BLaER1 (cell line): ENCODE data around the gene AK9.
"Not testable (repeated sequence)": the region's sequence is repeated elsewhere in the genome, so short reads cannot be mapped to it uniquely, and the experiment has no call there.

Source experiments
- H3K27ac ChIP-seq: shearing (Covaris generic); formaldehyde crosslinking; 2 replicates; pipeline ENCODE4 v1.8.1; 2022
- H3K27me3 ChIP-seq: shearing (Covaris generic); formaldehyde crosslinking; 2 replicates; pipeline ENCODE4 v1.8.1; 2022
- H3K36me3 ChIP-seq: shearing (Covaris generic); formaldehyde crosslinking; 2 replicates; pipeline ENCODE4 v1.8.1; 2022
- H3K4me1 ChIP-seq: shearing (Covaris generic); formaldehyde crosslinking; 2 replicates; pipeline ENCODE4 v1.8.1; 2022
- H3K4me2 ChIP-seq: shearing (Covaris generic); formaldehyde crosslinking; 2 replicates; pipeline ENCODE4 v1.8.1; 2022
- H3K4me3 ChIP-seq: shearing (Covaris generic); formaldehyde crosslinking; 2 replicates; pipeline ENCODE4 v1.8.1; 2022
- H3K9ac ChIP-seq: shearing (Covaris generic); formaldehyde crosslinking; 2 replicates; pipeline ENCODE4 v1.8.1; 2022
- H3K9me3 ChIP-seq: shearing (Covaris generic); formaldehyde crosslinking; 2 replicates; pipeline ENCODE4 v1.8.1; 2022
- H4K20me1 ChIP-seq: shearing (Covaris generic); formaldehyde crosslinking; 2 replicates; pipeline ENCODE4 v1.8.1; 2022
- Cebpa-rat ChIP-seq: shearing (Covaris generic); IDR thresholded peaks from 2 replicates; pipeline ENCODE4 v1.8.1; 2022

Gene AK9

GRCh38 chr6:109690737-109691621 lies at the start of gene AK9, which contains the start of gene FIG4:
TSS of gene AK9 (minus strand) at chr6:109691202. CDS start at chr6:109675745, 15,457 bp downstream.
TSS of gene FIG4 (plus strand) at chr6:109691296. CDS start at chr6:109691436, 140 bp downstream.
- peak within 1 kb of the TSS; percentile 71 for H3K27ac ChIP-seq
- no peaks in the 10 kb centered on the region for H3K27me3 ChIP-seq
- H3K4me2 ChIP-seq = peak within 1 kb of the TSS; percentile 92
- no peak for TF ChIP-seq Cebpa-rat
- H4K20me1 ChIP-seq = no peaks in the 10 kb centered on the region
- peaks cover 5% of the 10 kb centered on the region; the same call in 1 of the 2 replicates for H3K36me3 ChIP-seq
- no peaks in the 10 kb centered on the region for H3K9me3 ChIP-seq
- peak within 1 kb of the TSS; percentile 78 for H3K9ac ChIP-seq
- peak within 1 kb of the TSS; percentile 78 for H3K4me3 ChIP-seq
- H3K4me1 ChIP-seq = peaks cover 34% of the 10 kb centered on the region

GRCh38 chr6:109740787-109741186 lies 49.8 kb upstream of the AK9 start:
- no peak overlapping the region for H3K4me2 ChIP-seq
- H3K4me3 ChIP-seq = no peak overlapping the region
- H4K20me1 ChIP-seq = no peaks in the 10 kb centered on the region
- peaks cover 13% of the 10 kb centered on the region; the same call in 1 of the 2 replicates for H3K36me3 ChIP-seq
- no peaks in the 10 kb centered on the region for H3K9me3 ChIP-seq
- H3K27ac ChIP-seq = no peak overlapping the region
- no peak overlapping the region for H3K9ac ChIP-seq
- H3K27me3 ChIP-seq = no peaks in the 10 kb centered on the region
- H3K4me1 ChIP-seq = no peaks in the 10 kb centered on the region
- TF ChIP-seq Cebpa-rat = no peak

GRCh38 chr6:109739686-109740085 lies 48.7 kb upstream of the AK9 start:
- H3K4me3 ChIP-seq = no peak overlapping the region
- peaks cover 22% of the 10 kb centered on the region; the same call in 1 of the 2 replicates for H3K36me3 ChIP-seq
- no peak overlapping the region for H3K9ac ChIP-seq
- TF ChIP-seq Cebpa-rat = no peak
- H3K9me3 ChIP-seq = no peaks in the 10 kb centered on the region
- no peaks in the 10 kb centered on the region for H3K4me1 ChIP-seq
- H3K4me2 ChIP-seq = no peak overlapping the region
- H3K27ac ChIP-seq = no peak overlapping the region
- H4K20me1 ChIP-seq = no peaks in the 10 kb centered on the region
- no peaks in the 10 kb centered on the region for H3K27me3 ChIP-seq

- H3K27ac ChIP-seq = no peak overlapping the region
These were observed 47.7 kb upstream of the AK9 start for GRCh38 chr6:109738667-109739066.

GRCh38 chr6:109738255-109738654 lies 47.3 kb upstream of the AK9 start:
- H3K27me3 ChIP-seq = no peaks in the 10 kb centered on the region
- no peak overlapping the region for H3K9ac ChIP-seq
- H3K4me3 ChIP-seq = no peak overlapping the region
- TF ChIP-seq Cebpa-rat = no peak
- H3K4me2 ChIP-seq = no peak overlapping the region
- no peak overlapping the region for H3K27ac ChIP-seq
- peaks cover 18% of the 10 kb centered on the region; the same call in 1 of the 2 replicates for H3K36me3 ChIP-seq
- H4K20me1 ChIP-seq = no peaks in the 10 kb centered on the region
- H3K4me1 ChIP-seq = no peaks in the 10 kb centered on the region
- no peaks in the 10 kb centered on the region for H3K9me3 ChIP-seq

More at GRCh38 chr6:109738667-109739066, 47.7 kb upstream of the AK9 start:
- Histone ChIP-seq H3K4me1 (no peaks in the 10 kb centered on the region), H3K9me3 (no peaks in the 10 kb centered on the region), H3K36me3 (peaks cover 18% of the 10 kb centered on the region; the same call in 1 of the 2 replicates), H3K4me2 (no peak overlapping the region), H3K9ac (no peak overlapping the region), H4K20me1 (no peaks in the 10 kb centered on the region), H3K27me3 (no peaks in the 10 kb centered on the region), H3K4me3 (no peak overlapping the region)
- TF ChIP-seq Cebpa-rat = no peak

GRCh38 chr6:109736273-109737025 lies 45.4 kb upstream of the AK9 start:
- H3K4me3 ChIP-seq = no peak overlapping the region
- peaks cover 18% of the 10 kb centered on the region; the same call in 1 of the 2 replicates for H3K36me3 ChIP-seq
- no peaks in the 10 kb centered on the region for H3K4me1 ChIP-seq
- TF ChIP-seq Cebpa-rat = no peak
- H3K27ac ChIP-seq = no peak overlapping the region
- H3K9me3 ChIP-seq = no peaks in the 10 kb centered on the region
- no peak overlapping the region for H3K9ac ChIP-seq
- H3K4me2 ChIP-seq = no peak overlapping the region
- H3K27me3 ChIP-seq = no peaks in the 10 kb centered on the region
- H4K20me1 ChIP-seq = no peaks in the 10 kb centered on the region

GRCh38 chr6:109725250-109725649 lies 34.2 kb upstream of the AK9 start:
- not testable (repeated sequence) for H3K36me3 ChIP-seq, H3K4me1 ChIP-seq, H3K27ac ChIP-seq, H3K27me3 ChIP-seq, H3K4me3 ChIP-seq, H3K9me3 ChIP-seq, H3K9ac ChIP-seq, H4K20me1 ChIP-seq, H3K4me2 ChIP-seq

GRCh38 chr6:109722564-109723254 lies 31.7 kb upstream of the AK9 start:
- H3K27ac ChIP-seq = no peak overlapping the region
- peaks cover 17% of the 10 kb centered on the region; the same call in 1 of the 2 replicates for H3K36me3 ChIP-seq
- no peaks in the 10 kb centered on the region for H4K20me1 ChIP-seq
- no peak overlapping the region for H3K4me3 ChIP-seq
- no peaks in the 10 kb centered on the region for H3K27me3 ChIP-seq
- no peak overlapping the region for H3K4me2 ChIP-seq
- no peak for TF ChIP-seq Cebpa-rat
- H3K9ac ChIP-seq = no peak overlapping the region
- peaks cover 10% of the 10 kb centered on the region for H3K9me3 ChIP-seq
- H3K4me1 ChIP-seq = peaks cover 4% of the 10 kb centered on the region; the same call in 1 of the 2 replicates

GRCh38 chr6:109722011-109722410 lies 31.0 kb upstream of the AK9 start:
- H3K27ac ChIP-seq = no peak overlapping the region
- no peak for TF ChIP-seq Cebpa-rat
- no peak overlapping the region for H3K4me2 ChIP-seq
- no peak overlapping the region for H3K9ac ChIP-seq
- peaks cover 10% of the 10 kb centered on the region for H3K9me3 ChIP-seq
- no peaks in the 10 kb centered on the region for H3K27me3 ChIP-seq
- H3K4me1 ChIP-seq = peaks cover 6% of the 10 kb centered on the region; the same call in 1 of the 2 replicates
- peaks cover 21% of the 10 kb centered on the region; the same call in 1 of the 2 replicates for H3K36me3 ChIP-seq
- H4K20me1 ChIP-seq = no peaks in the 10 kb centered on the region
- no peak overlapping the region for H3K4me3 ChIP-seq
